HG03378 (cell line): ENCODE results near the gene RFX3.

Experiments
- ATAC-seq: cut with Tn5 transposase; IDR thresholded peaks from one replicate; pipeline ENCODE4 v1.9.1; 2021; ENCODE audit warnings: mild to moderate bottlenecking, moderate library complexity; ENCODE audit not compliant: unreplicated experiment

RFX3 gene

DNA sequence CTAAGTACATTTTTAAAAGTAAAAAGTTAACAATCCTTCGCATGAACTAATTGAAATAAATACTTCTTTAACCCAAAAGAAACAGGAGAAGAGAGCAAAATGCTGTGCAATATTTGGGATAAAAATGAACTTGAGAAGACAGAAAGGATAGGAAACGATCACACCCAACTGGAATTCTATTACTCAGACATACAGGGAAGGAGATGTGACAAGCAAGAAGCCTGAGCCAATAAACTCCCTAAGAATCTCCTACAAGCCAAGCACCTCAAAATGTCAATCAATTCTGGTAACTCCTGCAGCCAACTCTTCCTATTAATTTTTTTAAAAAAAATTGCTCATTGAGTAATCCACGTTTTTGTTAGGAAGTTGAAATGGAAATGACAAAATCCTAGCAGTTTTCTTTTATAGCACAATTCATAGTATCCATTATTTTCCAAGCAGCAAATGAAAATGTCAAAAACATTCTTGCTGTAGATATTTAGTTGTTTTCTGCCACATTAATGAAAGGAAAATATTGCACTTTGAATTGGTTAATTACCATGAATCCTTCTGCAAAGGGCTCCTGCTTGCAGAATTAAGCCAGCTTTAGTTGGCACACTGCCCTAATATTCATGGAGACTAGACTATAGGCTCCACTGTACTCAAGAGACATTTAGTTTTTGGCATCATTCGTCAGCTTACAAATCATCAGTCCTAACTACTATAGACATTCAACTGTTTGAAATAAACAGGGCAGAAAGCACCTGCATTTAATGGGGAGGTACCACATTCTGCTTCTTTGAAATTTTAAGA, 89.0 kb downstream of the RFX3 start:
- ATAC-seq: no peak

DNA sequence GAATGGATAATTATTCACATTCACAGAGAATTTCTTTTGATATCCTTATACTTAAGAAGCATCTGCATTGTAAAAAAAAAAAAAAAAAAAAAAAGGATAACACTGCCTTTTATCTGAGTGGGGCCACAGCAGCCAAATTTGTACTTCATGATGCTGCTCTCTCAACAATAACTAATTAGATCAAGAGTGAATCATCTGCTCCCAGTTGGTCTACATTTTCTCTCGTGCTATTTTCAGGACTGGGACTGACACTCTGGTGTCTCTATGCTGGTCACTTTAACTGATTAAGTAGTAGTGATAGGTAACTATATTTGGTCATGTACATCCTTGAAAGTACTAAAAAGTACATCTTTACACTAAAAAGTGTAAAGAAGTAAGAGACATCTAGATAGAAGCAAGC, 90.1 kb downstream of the RFX3 start:
- no peak for ATAC-seq

DNA sequence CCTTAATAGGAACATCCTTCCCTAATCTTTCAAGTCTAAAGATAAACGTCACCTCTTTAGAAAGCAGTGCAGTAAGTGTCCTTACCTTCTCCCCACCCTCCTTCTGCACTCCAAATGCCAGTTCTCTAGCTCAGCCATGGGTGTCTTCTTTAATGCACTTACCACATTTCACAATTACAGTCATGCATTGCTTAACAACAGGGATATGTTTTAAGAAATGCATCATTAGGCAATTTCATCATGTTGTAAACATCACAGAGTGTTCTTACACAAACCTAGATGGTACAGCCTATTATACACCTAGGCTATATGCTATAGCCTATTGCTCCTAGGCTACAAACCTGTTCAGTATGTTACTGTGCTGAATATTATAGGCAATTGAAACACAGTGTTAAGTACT, 91.2 kb downstream of the RFX3 start:
- no peak for ATAC-seq

GRCh38 chr9:3433754-3434153, 92.0 kb downstream of the RFX3 start:
- no peak for ATAC-seq

DNA sequence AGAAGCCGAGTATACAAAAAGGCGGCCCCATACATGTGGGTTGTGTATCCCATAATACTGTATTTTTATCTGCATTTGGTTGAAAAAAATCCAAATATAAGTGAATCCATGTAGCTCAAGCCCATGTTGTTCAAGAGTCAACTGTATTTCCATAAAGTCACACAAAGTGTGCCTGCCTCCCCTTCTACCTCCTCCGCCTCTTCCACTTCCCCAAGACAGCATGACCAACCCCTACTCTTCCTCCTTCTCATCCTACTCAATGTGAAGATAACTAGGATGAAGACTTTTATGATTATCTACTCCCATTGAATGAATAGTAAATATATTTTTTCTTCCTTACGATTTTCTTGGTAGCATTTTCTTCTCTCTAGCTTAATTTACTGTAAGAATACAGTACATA, 92.7 kb downstream of the RFX3 start:
- no peak for ATAC-seq

GRCh38 chr9:3431890-3432289, 93.9 kb downstream of the RFX3 start:
- ATAC-seq: no peak

GRCh38 chr9:3419893-3420292, 105.9 kb downstream of the RFX3 start:
- no peak for ATAC-seq

- no peak for ATAC-seq
These were observed 109.9 kb downstream of the RFX3 start for GRCh38 chr9:3415906-3416305.

DNA sequence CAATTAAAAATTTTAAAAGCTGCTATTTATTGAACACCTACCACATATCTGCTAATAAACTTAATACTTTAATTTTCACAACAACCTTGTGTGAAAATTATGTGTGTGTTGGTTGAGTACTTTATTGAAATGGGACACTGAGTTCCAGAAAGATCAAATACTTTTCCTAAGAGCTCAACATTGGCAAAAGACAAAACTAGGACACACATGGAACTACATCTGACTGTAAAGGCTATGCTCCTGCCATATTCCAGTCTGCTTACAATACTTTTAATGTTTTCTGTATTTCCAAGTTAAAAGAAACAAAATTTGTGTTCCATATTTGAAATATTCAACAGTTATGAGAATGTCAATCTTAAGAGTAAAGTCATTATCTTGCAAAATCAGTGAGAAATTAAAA, 111.8 kb downstream of the RFX3 start:
- ATAC-seq: no peak

- no peak for ATAC-seq
These were observed 115.3 kb downstream of the RFX3 start for GRCh38 chr9:3410461-3410860.

DNA sequence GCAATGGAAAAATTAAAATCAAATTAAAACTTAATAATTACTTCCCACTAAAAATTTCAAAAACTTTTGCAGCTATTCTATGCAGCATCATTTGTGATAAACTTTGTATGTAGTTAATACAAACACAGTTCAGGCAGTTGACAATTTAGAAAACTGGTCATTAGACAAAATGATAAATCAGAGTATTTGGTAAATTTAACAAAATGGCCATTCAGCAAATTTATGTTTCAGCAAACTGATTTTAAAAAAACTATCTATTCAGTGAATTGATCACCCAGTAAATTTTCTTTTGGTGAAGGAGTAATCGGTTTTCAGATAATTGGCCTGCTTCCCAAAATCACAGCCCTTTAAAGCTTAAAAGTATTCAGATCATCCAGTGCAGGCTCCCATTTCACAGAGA, 116.3 kb downstream of the RFX3 start:
- ATAC-seq: no peak

GRCh38 chr9:3403315-3403714, 122.5 kb downstream of the RFX3 start:
- ATAC-seq: no peak

GRCh38 chr9:3401221-3401954, 124.4 kb downstream of the RFX3 start:
- ATAC-seq: no peak

- peak; percentile 62 for ATAC-seq
These were observed 127.6 kb downstream of the RFX3 start for GRCh38 chr9:3398232-3398648.

- ATAC-seq: no peak
These were observed 128.0 kb downstream of the RFX3 start for GRCh38 chr9:3397766-3398165.

GRCh38 chr9:3391414-3391813, 134.4 kb downstream of the RFX3 start:
- ATAC-seq: no peak

DNA sequence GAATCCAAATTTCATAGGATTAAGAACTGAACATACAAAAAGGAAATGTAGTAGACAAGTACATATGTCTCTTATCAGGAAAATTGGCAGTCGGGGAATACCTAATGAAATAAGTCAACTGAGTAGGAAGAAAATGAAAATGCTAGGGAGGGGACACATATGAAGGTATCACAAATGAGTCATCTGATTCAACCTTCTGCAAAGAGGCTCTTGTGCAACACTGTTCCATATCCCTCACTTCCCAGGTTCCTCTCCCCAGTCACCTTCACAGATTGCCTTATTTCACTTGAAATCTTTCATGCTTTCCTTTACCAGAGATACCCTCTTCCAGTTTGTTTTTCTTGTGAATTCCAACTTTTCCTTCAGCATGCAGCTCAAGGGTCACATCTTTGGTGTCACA, 139.0 kb downstream of the RFX3 start:
- ATAC-seq: no peak

DNA sequence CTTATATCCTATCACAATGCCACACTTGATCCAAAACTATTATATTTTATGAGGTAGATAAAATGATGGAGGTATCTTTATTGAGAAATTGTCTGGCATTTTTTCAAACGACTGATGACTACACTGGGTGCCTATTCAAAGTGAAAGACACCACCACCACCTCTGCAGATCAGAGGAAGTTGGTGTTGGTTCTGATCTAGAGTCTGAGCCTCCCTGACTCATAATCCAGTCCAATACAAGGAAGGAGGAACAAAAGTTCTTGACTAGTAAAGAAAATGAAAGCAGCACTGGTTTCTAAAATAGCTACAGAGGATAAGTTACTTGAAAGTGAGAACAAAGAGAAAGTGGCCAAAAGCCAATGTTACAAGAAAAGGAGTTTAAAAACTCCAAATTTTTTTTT, 139.9 kb downstream of the RFX3 start:
- peak; percentile 88 for ATAC-seq

DNA sequence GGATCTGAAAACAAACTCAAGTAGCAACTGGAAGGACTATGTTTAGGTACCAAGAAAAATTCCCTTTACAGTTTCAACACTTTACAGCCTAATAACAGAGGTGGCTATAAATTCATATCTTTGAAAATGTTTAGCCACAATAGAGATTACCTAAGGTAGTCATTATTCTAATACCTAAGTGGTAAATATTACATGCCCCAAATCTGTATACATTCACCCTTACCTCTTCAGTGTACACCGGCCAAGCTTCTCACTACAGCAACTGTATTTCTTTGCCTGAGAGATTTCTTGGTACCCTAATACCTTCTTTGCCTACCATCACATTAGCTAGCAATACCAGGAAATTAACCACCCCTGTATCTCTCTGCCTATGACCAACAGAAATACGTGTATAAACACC, 154.0 kb downstream of the RFX3 start:
- no peak for ATAC-seq

DNA sequence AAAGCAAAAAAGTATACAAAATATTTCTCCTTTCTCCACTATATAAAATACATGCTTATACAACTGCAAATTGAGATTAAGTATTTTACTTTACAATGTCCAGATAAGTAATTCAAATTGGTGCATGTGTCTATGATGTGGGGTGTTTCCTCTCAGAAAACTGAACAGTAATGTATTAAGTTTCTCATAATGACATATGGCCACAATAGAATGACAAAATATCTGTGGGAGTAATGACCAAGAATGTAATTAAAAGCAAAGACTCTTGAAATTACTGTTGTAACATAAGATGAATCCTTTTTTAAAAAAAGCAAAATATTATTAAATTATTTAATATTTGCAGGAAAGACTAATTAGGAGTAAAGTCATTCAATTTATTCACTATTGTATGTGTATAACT, 155.1 kb downstream of the RFX3 start:
- no peak for ATAC-seq

DNA sequence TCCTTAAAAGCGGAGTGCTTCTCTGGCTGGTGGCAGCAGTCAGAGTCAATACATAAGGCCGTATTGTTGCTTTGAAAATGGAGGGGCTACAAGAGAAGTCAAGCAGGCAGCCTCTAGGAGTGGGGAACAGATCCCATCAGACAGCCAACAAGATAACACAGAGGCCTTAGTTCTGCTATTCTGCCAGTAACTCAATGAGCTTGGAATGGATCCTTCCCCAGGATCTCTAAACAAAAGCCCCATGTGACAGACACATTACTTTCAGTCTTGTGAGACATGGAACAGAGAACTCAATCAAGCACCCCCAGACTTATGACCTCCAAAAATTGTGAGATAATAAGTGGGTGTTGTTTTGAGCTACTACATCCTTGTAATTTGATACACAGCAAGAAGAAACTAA, 158.6 kb downstream of the RFX3 start:
- ATAC-seq: no peak

GRCh38 chr9:3361689-3362392, 164.0 kb downstream of the RFX3 start:
- ATAC-seq: no peak
